ENCODE results near the gene TMEM88. TPM values are rescaled to one million over a fixed set of nuclear protein-coding genes. Genes with fewer than 3 reads are reported as not detected.

Gene TMEM88
- total and polyA plus RNA-seq, 2 of the 13 experiments (the other 11 are each of a cell fraction or from before 2014, with no cell fraction given), result 0.31 to 0.66 TPM

DNA sequence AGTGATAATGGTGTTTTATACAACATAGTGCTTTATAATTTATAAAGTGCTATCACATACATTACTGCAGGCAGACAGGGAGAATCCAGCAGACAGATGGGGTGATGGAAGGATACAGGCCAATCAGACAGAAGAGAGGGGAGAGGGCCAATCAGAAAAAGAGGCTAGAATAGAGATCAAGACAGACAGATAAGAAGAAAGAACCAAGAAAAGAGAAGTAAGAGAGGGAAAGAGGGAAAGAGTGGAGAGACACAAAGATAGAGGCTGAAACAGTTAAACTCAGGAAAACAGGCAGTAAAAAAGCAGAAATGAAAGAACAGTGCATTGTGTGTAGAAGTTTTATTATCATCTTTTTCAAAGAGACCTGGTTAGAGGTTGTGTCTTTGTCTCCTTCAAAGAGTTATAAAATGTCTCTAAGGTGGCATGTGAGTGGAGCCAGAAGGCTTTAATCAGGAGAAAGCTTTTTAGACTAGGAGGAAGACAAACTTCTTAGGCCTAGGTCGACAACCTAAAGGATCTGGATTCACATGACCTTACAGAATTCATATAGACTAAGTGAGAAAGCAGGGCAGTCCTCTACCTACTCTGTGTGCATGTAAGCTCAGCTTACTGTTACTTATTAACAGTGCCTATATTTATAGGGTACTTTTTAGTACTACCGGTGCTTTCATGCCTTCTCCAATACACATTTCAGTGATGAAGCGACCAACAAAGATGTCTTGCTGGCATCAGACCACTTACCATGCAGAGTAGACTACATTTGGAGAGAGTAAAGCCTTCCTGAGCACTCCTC lies 25.4 kb downstream of the TMEM88 start:
- ChIA-PET POLR2A (no interaction called here), CTCF (ENCODE audit: low intra/inter-chr PET ratio, low total read pairs) (no interaction called here)
- Histone ChIP-seq H3K4me2 (ENCODE audit: low read depth, low read length) (no peak overlapping the region), H3K27ac (ENCODE audit: extremely low read length, insufficient read depth, low read length) (no peak overlapping the region), H3K9me3 (ENCODE audit: low read length) (no peaks in the 10 kb centered on the region), H3K27me3 (ENCODE audit: control insufficient read depth in 1 of 2, insufficient read depth in 2 of 2, low read length in 2 of 2) (peaks cover 1 to 5% of the 10 kb centered on the region in 2 experiments; a peak in 1 of 5 replicates), H4K20me1 (ENCODE audit: insufficient read depth, low read length) (no peaks in the 10 kb centered on the region), H3K36me3 (replicated peaks in 1 of 2; ENCODE audit: control insufficient read depth in 1 of 2, insufficient read depth in 2 of 2, low read length in 2 of 2) (no peaks in the 10 kb centered on the region), H3K4me3 (replicated peaks in 1 of 3; ENCODE audit: insufficient read depth in 1 of 3, low read depth in 2 of 3, low read length in 3 of 3) (no peak overlapping the region), H3K79me2 (ENCODE audit: insufficient read depth, low read length) (no peaks in the 10 kb centered on the region), H3K9ac (ENCODE audit: insufficient read depth, low read depth, low read length) (no peak overlapping the region), H2AFZ (ENCODE audit: low read length) (no peak overlapping the region), H3K4me1 (ENCODE audit: insufficient read depth, low read length) (peaks cover 21% of the 10 kb centered on the region)
- in situ Hi-C loops (cut with HindIII; ENCODE audit: extremely low pct_ligation_motif_present, low pct_unique_long_range_greater_than_20kb), result no loop called here
- TF ChIP-seq ELF4 (CRISPR knock-in tag; IDR thresholded peaks at IDR 0.05; ENCODE audit: borderline replicate concordance) (no peak), KDM1A (CRISPR knock-in tag; IDR thresholded peaks at IDR 0.05) (no peak), ZNF615 (CRISPR knock-in tag; IDR thresholded peaks at IDR 0.05; ENCODE audit: borderline replicate concordance) (no peak), ZNF12 (CRISPR knock-in tag; IDR thresholded peaks at IDR 0.05) (no peak), KDM3A (CRISPR knock-in tag; IDR thresholded peaks at IDR 0.05; ENCODE audit: low read depth) (no peak), ZNF607 (CRISPR knock-in tag; IDR thresholded peaks at IDR 0.05; ENCODE audit: borderline replicate concordance) (no peak), ZFP90 (CRISPR knock-in tag; IDR thresholded peaks at IDR 0.05; ENCODE audit: borderline replicate concordance) (no peak), ZNF235 (CRISPR knock-in tag; IDR thresholded peaks at IDR 0.05; ENCODE audit: borderline replicate concordance) (no peak), SOX6 (IDR thresholded peaks at IDR 0.05) (no peak), SOX6 (CRISPR knock-in tag; IDR thresholded peaks at IDR 0.05) (no peak), CBX5 (CRISPR knock-in tag; IDR thresholded peaks at IDR 0.05; ENCODE audit: borderline replicate concordance) (no peak), ZNF709 (CRISPR knock-in tag; IDR thresholded peaks at IDR 0.05) (no peak), KDM4B (CRISPR knock-in tag; IDR thresholded peaks at IDR 0.05) (no peak), ZNF576 (CRISPR knock-in tag; IDR thresholded peaks at IDR 0.05) (no peak), ZNF83 (CRISPR knock-in tag; IDR thresholded peaks at IDR 0.05; ENCODE audit: borderline replicate concordance) (no peak), GABPB1 (CRISPR knock-in tag; IDR thresholded peaks at IDR 0.05) (no peak), HOXA3 (CRISPR knock-in tag; IDR thresholded peaks at IDR 0.05) (no peak), FOXO1 (CRISPR knock-in tag; IDR thresholded peaks at IDR 0.05) (no peak), SPEN (CRISPR knock-in tag; IDR thresholded peaks at IDR 0.05; ENCODE audit: low read depth) (no peak)
- TF ChIP-seq, protein P1, sequence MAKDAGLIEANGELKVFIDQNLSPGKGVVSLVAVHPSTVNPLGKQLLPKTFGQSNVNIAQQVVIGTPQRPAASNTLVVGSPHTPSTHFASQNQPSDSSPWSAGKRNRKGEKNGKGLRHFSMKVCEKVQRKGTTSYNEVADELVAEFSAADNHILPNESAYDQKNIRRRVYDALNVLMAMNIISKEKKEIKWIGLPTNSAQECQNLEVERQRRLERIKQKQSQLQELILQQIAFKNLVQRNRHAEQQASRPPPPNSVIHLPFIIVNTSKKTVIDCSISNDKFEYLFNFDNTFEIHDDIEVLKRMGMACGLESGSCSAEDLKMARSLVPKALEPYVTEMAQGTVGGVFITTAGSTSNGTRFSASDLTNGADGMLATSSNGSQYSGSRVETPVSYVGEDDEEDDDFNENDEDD (CRISPR knock-in tag; IDR thresholded peaks at IDR 0.05; ENCODE audit: borderline replicate concordance), result no peak
- BruUV-seq (replicated peaks), result no TSS peak
- ATAC-seq (no peak; the same call in 2 of the 3 replicates), FAIRE-seq (no peak), DNase-seq (ENCODE audit: low spot score) (no peak)
- WGBS (ENCODE audit: low lambda C conversion rate), result 37% methylated on average over 3 of the region's 3 CpGs
- intact Hi-C loops (cut with micrococcal nuclease; ENCODE audit: unreplicated experiment), result no loop called here

Data from HepG2 (cell line).